ENCODE data around the gene TAF1C.
"Not testable (repeated sequence)": the region's sequence is repeated elsewhere in the genome, so short reads cannot be mapped to it uniquely, and the experiment has no call there.

TAF1C gene

GRCh38 chr16:84209989-84210388 lies 23.1 kb upstream of the TAF1C start:
- DNase-seq, result no peak

DNA sequence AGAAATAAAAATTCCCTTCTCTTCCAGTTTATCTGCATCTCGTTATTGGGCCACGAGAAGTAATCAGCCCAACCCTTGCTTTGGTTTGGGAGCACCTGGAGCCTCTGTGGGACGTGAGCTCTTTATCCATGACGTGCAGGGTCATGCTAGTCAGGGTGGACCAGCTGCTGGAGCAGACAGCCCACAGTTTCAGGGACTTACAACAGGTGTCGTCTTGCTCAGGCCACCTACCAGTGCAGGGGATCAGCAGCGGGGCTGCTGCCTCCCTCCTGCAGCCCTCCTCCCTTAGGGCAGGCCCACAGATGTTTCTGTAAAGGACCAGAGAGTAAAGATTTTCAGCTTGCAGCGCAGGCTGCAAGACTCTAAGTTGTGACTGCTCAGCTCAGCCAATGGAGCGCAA lies 21.0 kb upstream of the TAF1C start:
- DNase-seq, result no peak

GRCh38 chr16:84207251-84207650 lies 20.4 kb upstream of the TAF1C start:
- DNase-seq, result no peak

DNA sequence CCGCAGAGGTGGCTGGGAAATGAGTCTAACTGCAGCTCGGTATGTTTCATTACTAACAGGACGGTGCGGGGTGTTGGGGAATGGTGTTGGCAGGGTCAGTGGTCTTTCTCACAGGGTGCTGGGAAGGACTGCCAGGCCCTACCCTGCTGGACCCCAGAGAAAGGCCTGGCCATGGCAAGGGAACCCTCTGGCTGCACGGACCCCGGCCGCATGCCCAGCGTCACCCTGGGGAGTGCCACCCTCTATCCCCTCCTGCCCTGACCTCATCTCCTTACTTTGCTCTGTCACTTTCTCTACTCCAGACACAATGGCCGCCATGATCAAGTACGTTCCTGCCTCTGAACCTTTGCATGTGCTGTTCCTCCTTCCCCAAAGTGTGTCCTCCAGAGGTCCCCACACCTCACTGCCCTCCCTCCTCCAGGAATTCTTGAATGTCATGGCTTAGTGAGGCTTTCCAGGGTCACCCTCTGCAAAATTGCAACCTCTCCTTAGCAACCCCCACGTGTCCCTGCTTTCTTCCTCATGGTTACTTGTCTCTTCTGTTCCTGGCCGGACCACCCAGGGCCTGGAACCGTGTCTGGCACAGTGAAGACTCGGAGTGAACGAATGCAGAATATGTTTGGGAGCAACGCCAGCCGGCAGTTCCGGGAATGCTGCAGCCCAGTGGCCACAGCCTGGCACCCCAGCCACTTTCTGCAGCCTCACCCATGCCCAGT lies 19.3 kb upstream of the TAF1C start:
- DNase-seq, result no peak

- not testable (repeated sequence) for DNase-seq
These were observed 18.3 kb upstream of the TAF1C start for GRCh38 chr16:84205123-84205522.

DNA sequence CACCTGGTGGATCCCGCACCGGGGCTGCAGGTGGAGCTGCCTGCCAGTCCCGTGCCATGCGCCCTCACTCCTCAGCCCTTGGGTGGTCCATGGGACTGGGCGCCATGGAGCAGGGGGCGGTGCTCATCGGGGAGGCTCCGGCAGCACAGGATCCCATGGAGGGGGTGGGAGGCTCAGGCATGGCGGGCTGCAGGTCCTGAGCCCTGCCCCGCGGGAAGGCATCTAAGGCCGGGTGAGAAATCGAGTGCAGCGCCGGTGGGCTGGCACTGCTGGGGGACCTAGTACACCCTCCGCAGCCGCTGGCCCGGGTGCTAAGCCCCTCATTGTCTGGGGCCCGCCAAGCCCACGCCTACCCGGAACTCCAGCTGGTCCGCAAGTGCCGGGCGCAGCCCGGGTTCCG lies 17.7 kb upstream of the TAF1C start:
- not testable (repeated sequence) for DNase-seq

- DNase-seq, result no peak
These were observed 13.0 kb upstream of the TAF1C start for GRCh38 chr16:84199861-84200260.

DNA sequence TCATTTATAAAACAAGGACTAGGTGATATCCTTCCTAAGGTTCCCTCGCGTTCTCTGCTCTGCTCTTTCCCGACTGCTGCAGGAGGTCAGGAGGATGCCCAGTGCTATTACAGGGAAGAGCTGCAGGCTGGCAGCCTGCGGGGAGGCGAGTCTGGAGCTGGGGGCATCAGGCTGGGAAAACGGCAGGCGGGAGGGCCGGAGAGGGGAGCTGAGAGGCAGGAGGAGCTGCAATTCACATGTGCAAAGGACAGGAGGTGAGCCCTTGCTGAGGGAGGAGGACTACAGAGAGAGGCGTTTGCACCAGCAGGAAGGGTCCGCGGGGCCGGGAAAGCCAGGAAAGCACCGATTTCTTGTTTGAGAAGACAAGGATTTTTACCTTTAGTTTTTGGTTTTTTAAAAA lies 12.2 kb upstream of the TAF1C start:
- no peak for DNase-seq

GRCh38 chr16:84198401-84198800 lies 11.5 kb upstream of the TAF1C start:
- DNase-seq, result no peak

GRCh38 chr16:84197466-84198128 lies 10.7 kb upstream of the TAF1C start:
- no peak for DNase-seq

- DNase-seq, result no peak
These were observed 10.0 kb upstream of the TAF1C start for GRCh38 chr16:84196727-84197394.

- no peak for DNase-seq
These were observed 9.2 kb upstream of the TAF1C start for GRCh38 chr16:84196101-84196500.

- DNase-seq, result no peak
These were observed 8.6 kb upstream of the TAF1C start for GRCh38 chr16:84195201-84196093.

DNA sequence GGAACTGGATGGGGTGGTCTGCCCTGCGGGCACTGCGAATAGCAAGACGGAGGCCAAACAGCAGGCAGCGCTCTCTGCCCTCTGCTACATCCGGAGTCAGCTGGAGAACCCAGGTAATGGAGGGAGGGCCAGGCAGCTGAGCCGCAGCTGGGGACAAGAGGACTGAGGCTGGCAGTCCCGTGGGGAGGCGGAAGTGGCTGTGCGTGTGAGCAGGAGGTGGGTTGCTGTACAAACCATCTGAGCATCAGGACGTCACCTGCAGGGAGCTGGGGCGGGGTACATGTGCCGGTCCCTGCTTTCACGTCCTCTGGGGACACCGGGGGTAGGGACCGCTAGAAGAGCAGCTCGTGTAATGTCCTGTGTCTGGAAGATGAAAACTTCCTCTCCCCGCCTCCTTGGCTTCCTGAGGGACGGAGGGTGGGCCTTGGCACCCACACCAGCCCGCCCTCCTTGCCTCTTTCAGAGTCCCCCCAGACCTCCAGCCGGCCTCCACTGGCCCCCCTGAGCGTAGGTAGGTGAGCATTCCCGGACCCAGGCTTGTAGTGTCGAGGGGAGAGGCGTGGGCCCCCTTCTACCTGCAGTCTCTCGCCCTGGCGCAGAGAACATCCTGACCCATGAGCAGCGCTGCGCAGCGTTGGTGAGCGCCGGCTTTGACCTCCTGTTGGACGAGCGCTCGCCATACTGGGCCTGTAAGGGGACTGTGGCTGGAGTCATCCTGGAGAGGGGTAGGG lies 7.8 kb upstream of the TAF1C start:
- peak; percentile 28 to 48 for DNase-seq

GRCh38 chr16:84194018-84194417 lies 7.2 kb upstream of the TAF1C start:
- no peak for DNase-seq

GRCh38 chr16:84193480-84193879 lies 6.6 kb upstream of the TAF1C start:
- no peak for DNase-seq

- no peak for DNase-seq
These were observed 4.6 kb upstream of the TAF1C start for GRCh38 chr16:84191466-84191865.

DNA sequence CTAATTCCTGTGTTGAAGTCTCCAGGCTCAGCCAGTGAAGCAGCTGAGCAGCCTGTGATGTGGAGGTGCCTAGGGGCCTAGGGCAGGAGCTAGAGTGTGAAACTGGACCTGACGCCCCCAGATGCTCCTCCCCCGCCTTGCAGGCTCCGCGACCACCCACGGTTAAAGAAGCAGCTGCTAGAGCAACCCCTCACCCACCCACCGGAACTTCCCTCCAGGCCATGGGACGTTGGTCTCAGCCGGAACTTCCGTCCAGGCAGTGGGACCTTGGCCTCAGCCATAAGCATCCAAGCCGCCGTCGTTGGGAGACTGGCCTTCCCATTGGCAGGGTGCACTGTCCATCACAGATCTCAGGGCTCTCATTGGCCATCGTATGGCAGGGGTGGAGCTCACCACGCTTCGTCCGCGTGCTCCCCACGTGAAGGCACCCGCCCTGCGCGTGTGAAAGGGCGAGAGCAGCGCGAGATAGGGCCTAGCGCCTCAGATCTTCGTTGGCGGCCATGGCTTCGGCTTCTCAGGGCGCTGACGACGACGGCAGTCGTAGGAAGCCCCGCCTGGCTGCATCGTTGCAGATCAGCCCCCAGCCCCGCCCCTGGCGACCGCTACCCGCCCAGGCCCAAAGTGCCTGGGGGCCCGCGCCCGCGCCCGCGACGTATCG lies 4.0 kb upstream of the TAF1C start, which contains the start of gene ADAD2:
ADAD2 (plus strand) TSS at position 427 of the 658 bp plus-strand sequence; CDS start at position 501, 74 bp downstream.
- DNase-seq, result no peak

GRCh38 chr16:84184775-84185174 lies 2.1 kb downstream of the TAF1C start:
- DNase-seq, result no peak

DNA sequence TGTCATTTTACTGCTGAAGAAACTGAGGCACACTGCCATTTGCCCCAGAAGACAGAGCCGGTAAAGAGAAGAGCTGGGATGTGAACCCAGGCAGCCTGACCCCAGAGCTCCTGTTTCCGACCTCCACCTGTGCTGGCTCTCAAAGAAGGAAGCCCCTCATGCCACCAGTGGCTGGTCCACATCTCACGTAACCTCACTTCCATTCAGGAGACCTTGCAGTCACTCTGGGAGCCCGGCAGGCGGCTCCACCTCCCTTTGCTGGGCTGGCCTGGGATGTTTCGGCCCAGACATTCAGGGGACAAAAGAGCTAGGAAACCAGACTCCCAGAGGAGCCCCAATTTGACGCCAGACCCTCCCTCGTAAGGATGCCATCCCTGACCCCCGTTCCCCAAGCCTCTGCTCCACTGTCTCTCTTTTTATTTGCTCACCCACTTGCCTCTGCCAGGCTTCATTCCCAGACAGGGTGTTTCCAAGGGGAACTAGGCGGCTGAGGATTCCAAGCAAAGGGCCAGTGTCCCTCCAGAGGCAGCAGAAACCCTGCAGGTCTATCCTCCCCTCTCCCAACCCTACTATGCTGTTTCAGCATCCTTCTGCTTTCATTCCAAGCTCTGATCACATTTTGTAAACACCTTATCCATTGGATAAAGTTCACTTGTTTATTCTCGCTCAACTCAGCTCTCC lies 2.8 kb downstream of the TAF1C start:
- DNase-seq, result no peak

- DNase-seq, result no peak
These were observed 3.3 kb downstream of the TAF1C start for GRCh38 chr16:84183572-84183875.
